HEK293 (cell line): ENCODE results near the gene DPM2.

ENCODE experiments used
- GLIS1 ChIP-seq: fragments of 450-650 bp; formaldehyde crosslinking; IDR thresholded peaks from 2 replicates; pipeline ENCODE4 v1.5.1; 2016; ENCODE audit warnings: missing biosample characterization, missing genetic modification characterization
- HOXC10 ChIP-seq: sonication (generic); formaldehyde crosslinking; IDR thresholded peaks from 2 replicates; pipeline ENCODE4 v1.8.1; 2023; ENCODE audit warnings: mild to moderate bottlenecking, missing genetic modification reagents
- KLF16 ChIP-seq: fragments of 450-650 bp; formaldehyde crosslinking; IDR thresholded peaks from 2 replicates; pipeline ENCODE4 v1.5.1; 2017; ENCODE audit warnings: missing biosample characterization, missing genetic modification characterization
- KLF9 ChIP-seq: fragments of 450-650 bp; formaldehyde crosslinking; IDR thresholded peaks from 2 replicates; pipeline ENCODE4 v1.5.1; 2016; ENCODE audit warnings: missing biosample characterization, missing genetic modification characterization, low read depth
- MYNN ChIP-seq: fragments of 450-650 bp; formaldehyde crosslinking; IDR thresholded peaks from 2 replicates; pipeline ENCODE4 v1.5.1; 2016; ENCODE audit warnings: missing biosample characterization, missing genetic modification characterization, borderline replicate concordance
- OSR2 ChIP-seq: fragments of 450-650 bp; formaldehyde crosslinking; IDR thresholded peaks from 2 replicates; pipeline ENCODE4 v1.5.1; 2016; ENCODE audit warnings: missing biosample characterization, missing genetic modification characterization
- SP7 ChIP-seq: fragments of 450-650 bp; formaldehyde crosslinking; IDR thresholded peaks from 2 replicates; pipeline ENCODE4 v1.5.1; 2016; ENCODE audit warnings: missing biosample characterization, missing genetic modification characterization
- TCF7L2 ChIP-seq: IDR thresholded peaks from 2 replicates; pipeline ENCODE4 v1.6.1; 2011; ENCODE audit warnings: low read depth, mild to moderate bottlenecking, inconsistent platforms, low read length, moderate library complexity, borderline replicate concordance
- ZBTB17 ChIP-seq: fragments of 450-650 bp; formaldehyde crosslinking; IDR thresholded peaks from 2 replicates; pipeline ENCODE4 v1.5.1; 2016; ENCODE audit warnings: missing biosample characterization, missing genetic modification characterization
- ZBTB21 ChIP-seq: fragments of 450-650 bp; formaldehyde crosslinking; IDR thresholded peaks from 2 replicates; pipeline ENCODE4 v1.5.1; 2017; ENCODE audit warnings: missing biosample characterization, missing genetic modification characterization
- ZBTB7A ChIP-seq: fragments of 450-650 bp; formaldehyde crosslinking; IDR thresholded peaks from 2 replicates; pipeline ENCODE4 v1.5.1; 2016; ENCODE audit warnings: low read depth, missing biosample characterization, missing genetic modification characterization
- ZNF140 ChIP-seq: fragments of 450-650 bp; formaldehyde crosslinking; IDR thresholded peaks from 2 replicates; pipeline ENCODE4 v1.5.1; 2016; ENCODE audit warnings: missing biosample characterization, missing genetic modification characterization
- ZNF221 ChIP-seq: fragments of 450-650 bp; formaldehyde crosslinking; IDR thresholded peaks from 2 replicates; pipeline ENCODE4 v1.5.1; 2017; ENCODE audit warnings: missing biosample characterization, missing genetic modification characterization, borderline replicate concordance
- ZNF341 ChIP-seq: fragments of 450-650 bp; formaldehyde crosslinking; IDR thresholded peaks from 2 replicates; pipeline ENCODE4; 2016; ENCODE audit warnings: low read depth, missing biosample characterization, missing genetic modification characterization
- ZNF423 ChIP-seq: fragments of 450-650 bp; formaldehyde crosslinking; IDR thresholded peaks from 2 replicates; pipeline ENCODE4 v1.5.1; 2016; ENCODE audit warnings: missing biosample characterization, missing genetic modification characterization
- ZNF48 ChIP-seq: fragments of 450-650 bp; formaldehyde crosslinking; IDR thresholded peaks from 2 replicates; pipeline ENCODE4 v1.5.1; 2016; ENCODE audit warnings: missing biosample characterization, missing genetic modification characterization
- ZNF514 ChIP-seq: fragments of 450-650 bp; formaldehyde crosslinking; IDR thresholded peaks from 2 replicates; pipeline ENCODE4 v1.5.1; 2016; ENCODE audit warnings: missing biosample characterization, missing genetic modification characterization
- ZNF600 ChIP-seq: fragments of 450-650 bp; formaldehyde crosslinking; IDR thresholded peaks from 2 replicates; pipeline ENCODE4 v1.5.1; 2016; ENCODE audit warnings: missing biosample characterization, missing genetic modification characterization
- ZNF621 ChIP-seq: fragments of 450-650 bp; formaldehyde crosslinking; IDR thresholded peaks from 2 replicates; pipeline ENCODE4 v1.5.1; 2017; ENCODE audit warnings: missing biosample characterization, missing genetic modification characterization
- ZNF624 ChIP-seq: fragments of 450-650 bp; formaldehyde crosslinking; IDR thresholded peaks from 2 replicates; pipeline ENCODE4 v1.5.1; 2017; ENCODE audit warnings: missing biosample characterization, missing genetic modification characterization
- ZNF660 ChIP-seq: fragments of 450-650 bp; IDR thresholded peaks from 2 replicates; pipeline ENCODE4 v1.5.1; 2018; ENCODE audit warnings: missing biosample characterization, mild to moderate bottlenecking, missing genetic modification characterization
- ZNF830 ChIP-seq: fragments of 450-650 bp; IDR thresholded peaks from 2 replicates; pipeline ENCODE4 v1.5.0; 2018; ENCODE audit warnings: missing biosample characterization, missing genetic modification characterization, low read depth, mild to moderate bottlenecking, moderate library complexity
- TF ChIP-seq, protein P1 (sequence below): fragments of 450-650 bp; formaldehyde crosslinking; conservative IDR thresholded peaks from 2 replicates; pipeline ENCODE4 v1.5.1; 2016; ENCODE audit warnings: low read depth, missing biosample characterization, missing genetic modification characterization
- TF ChIP-seq, protein P2 (sequence below): fragments of 450-650 bp; formaldehyde crosslinking; IDR thresholded peaks from 2 replicates; pipeline ENCODE4 v1.5.1; 2016; ENCODE audit warnings: missing biosample characterization, missing genetic modification characterization
- TF ChIP-seq, protein P3 (sequence below): fragments of 450-650 bp; formaldehyde crosslinking; IDR thresholded peaks from 2 replicates; pipeline ENCODE4 v1.5.1; 2016; ENCODE audit warnings: missing biosample characterization, missing genetic modification characterization
- TF ChIP-seq, protein P4 (sequence below): fragments of 450-650 bp; formaldehyde crosslinking; IDR thresholded peaks from 2 replicates; pipeline ENCODE4 v1.5.1; 2016; ENCODE audit warnings: missing biosample characterization, missing genetic modification characterization
- TF ChIP-seq, protein P5 (sequence below): fragments of 450-650 bp; formaldehyde crosslinking; IDR thresholded peaks from 2 replicates; pipeline ENCODE4 v1.5.1; 2017; ENCODE audit warnings: missing biosample characterization, missing genetic modification characterization
- TF ChIP-seq, protein P6 (sequence below): fragments of 450-650 bp; formaldehyde crosslinking; IDR thresholded peaks from 2 replicates; pipeline ENCODE4 v1.5.1; 2017; ENCODE audit warnings: missing biosample characterization, missing genetic modification characterization

Gene DPM2

DNA sequence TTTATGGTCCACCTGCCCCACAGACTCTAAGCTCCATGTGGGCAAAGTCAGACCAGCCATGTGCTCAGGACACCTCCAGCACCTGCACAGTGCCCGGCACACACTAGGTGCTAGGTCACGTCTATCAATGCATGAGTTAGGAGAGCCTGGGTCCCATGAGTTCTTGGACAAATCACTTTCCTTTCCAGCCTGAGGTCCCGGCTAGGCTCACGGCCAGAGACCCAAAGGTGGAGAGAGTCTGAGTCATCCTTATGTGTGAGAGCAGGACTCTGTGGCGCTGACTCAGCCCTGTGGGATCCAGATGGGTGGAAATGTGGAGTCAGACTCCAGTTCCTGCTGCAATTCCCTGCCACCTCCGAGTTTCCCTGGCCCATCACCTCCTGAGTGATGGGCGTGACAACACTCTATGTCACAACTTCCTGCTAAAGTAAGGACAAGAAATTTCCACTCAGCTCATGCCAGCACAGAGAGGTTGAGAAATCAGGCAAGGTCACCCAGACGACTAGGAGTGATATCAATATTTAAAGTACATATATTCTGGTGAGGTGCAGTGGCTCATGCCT is 18.3 kb downstream of the DPM2 start (continued):
- no peak for TF ChIP-seq ZBTB7A (tag by site-specific recombination)
- TF ChIP-seq, protein P1, sequence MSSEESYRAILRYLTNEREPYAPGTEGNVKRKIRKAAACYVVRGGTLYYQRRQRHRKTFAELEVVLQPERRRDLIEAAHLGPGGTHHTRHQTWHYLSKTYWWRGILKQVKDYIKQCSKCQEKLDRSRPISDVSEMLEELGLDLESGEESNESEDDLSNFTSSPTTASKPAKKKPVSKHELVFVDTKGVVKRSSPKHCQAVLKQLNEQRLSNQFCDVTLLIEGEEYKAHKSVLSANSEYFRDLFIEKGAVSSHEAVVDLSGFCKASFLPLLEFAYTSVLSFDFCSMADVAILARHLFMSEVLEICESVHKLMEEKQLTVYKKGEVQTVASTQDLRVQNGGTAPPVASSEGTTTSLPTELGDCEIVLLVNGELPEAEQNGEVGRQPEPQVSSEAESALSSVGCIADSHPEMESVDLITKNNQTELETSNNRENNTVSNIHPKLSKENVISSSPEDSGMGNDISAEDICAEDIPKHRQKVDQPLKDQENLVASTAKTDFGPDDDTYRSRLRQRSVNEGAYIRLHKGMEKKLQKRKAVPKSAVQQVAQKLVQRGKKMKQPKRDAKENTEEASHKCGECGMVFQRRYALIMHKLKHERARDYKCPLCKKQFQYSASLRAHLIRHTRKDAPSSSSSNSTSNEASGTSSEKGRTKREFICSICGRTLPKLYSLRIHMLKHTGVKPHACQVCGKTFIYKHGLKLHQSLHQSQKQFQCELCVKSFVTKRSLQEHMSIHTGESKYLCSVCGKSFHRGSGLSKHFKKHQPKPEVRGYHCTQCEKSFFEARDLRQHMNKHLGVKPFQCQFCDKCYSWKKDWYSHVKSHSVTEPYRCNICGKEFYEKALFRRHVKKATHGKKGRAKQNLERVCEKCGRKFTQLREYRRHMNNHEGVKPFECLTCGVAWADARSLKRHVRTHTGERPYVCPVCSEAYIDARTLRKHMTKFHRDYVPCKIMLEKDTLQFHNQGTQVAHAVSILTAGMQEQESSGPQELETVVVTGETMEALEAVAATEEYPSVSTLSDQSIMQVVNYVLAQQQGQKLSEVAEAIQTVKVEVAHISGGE: no peak
- no peak for TF ChIP-seq ZNF621 (tag by site-specific recombination)
- TF ChIP-seq, protein P2, sequence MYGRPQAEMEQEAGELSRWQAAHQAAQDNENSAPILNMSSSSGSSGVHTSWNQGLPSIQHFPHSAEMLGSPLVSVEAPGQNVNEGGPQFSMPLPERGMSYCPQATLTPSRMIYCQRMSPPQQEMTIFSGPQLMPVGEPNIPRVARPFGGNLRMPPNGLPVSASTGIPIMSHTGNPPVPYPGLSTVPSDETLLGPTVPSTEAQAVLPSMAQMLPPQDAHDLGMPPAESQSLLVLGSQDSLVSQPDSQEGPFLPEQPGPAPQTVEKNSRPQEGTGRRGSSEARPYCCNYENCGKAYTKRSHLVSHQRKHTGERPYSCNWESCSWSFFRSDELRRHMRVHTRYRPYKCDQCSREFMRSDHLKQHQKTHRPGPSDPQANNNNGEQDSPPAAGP (tag by site-specific recombination): peak; percentile 64; the same call in 1 of the 2 replicates
- TF ChIP-seq ZNF830 (tag by site-specific recombination): no peak
- TF ChIP-seq SP7 (tag by site-specific recombination): peak; percentile 73
- TF ChIP-seq ZNF514 (tag by site-specific recombination): no peak
- no peak for TF ChIP-seq TCF7L2
- peak; percentile 26; the same call in 1 of the 2 replicates for TF ChIP-seq ZBTB17 (tag by site-specific recombination)
- no peak for TF ChIP-seq ZNF624
- TF ChIP-seq ZNF221 (tag by site-specific recombination): no peak
- no peak for TF ChIP-seq OSR2 (tag by site-specific recombination)
- TF ChIP-seq GLIS1 (tag by site-specific recombination): peak; percentile 44
- TF ChIP-seq KLF16 (tag by site-specific recombination): no peak
- TF ChIP-seq, protein P3, sequence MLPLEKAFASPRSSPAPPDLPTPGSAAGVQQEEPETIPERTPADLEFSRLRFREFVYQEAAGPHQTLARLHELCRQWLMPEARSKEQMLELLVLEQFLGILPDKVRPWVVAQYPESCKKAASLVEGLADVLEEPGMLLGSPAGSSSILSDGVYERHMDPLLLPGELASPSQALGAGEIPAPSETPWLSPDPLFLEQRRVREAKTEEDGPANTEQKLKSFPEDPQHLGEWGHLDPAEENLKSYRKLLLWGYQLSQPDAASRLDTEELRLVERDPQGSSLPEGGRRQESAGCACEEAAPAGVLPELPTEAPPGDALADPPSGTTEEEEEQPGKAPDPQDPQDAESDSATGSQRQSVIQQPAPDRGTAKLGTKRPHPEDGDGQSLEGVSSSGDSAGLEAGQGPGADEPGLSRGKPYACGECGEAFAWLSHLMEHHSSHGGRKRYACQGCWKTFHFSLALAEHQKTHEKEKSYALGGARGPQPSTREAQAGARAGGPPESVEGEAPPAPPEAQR (tag by site-specific recombination): no peak
- 0 out of 2 replicates have a peak, but pooled peaks have one; percentile 21 for TF ChIP-seq KLF9 (tag by site-specific recombination)
- TF ChIP-seq ZNF660: peak; percentile 68; the same call in 1 of the 2 replicates
- TF ChIP-seq MYNN: no peak
- TF ChIP-seq HOXC10 (CRISPR knock-in tag): no peak
- no peak for TF ChIP-seq ZNF341 (tag by site-specific recombination)
- no peak for TF ChIP-seq ZNF48 (tag by site-specific recombination)
- TF ChIP-seq, protein P4, sequence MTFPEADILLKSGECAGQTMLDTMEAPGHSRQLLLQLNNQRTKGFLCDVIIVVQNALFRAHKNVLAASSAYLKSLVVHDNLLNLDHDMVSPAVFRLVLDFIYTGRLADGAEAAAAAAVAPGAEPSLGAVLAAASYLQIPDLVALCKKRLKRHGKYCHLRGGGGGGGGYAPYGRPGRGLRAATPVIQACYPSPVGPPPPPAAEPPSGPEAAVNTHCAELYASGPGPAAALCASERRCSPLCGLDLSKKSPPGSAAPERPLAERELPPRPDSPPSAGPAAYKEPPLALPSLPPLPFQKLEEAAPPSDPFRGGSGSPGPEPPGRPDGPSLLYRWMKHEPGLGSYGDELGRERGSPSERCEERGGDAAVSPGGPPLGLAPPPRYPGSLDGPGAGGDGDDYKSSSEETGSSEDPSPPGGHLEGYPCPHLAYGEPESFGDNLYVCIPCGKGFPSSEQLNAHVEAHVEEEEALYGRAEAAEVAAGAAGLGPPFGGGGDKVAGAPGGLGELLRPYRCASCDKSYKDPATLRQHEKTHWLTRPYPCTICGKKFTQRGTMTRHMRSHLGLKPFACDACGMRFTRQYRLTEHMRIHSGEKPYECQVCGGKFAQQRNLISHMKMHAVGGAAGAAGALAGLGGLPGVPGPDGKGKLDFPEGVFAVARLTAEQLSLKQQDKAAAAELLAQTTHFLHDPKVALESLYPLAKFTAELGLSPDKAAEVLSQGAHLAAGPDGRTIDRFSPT (tag by site-specific recombination): peak; percentile 38; the same call in 1 of the 2 replicates
- TF ChIP-seq ZNF140 (tag by site-specific recombination): no peak
- no peak for TF ChIP-seq ZBTB21 (tag by site-specific recombination)
- TF ChIP-seq, protein P5, sequence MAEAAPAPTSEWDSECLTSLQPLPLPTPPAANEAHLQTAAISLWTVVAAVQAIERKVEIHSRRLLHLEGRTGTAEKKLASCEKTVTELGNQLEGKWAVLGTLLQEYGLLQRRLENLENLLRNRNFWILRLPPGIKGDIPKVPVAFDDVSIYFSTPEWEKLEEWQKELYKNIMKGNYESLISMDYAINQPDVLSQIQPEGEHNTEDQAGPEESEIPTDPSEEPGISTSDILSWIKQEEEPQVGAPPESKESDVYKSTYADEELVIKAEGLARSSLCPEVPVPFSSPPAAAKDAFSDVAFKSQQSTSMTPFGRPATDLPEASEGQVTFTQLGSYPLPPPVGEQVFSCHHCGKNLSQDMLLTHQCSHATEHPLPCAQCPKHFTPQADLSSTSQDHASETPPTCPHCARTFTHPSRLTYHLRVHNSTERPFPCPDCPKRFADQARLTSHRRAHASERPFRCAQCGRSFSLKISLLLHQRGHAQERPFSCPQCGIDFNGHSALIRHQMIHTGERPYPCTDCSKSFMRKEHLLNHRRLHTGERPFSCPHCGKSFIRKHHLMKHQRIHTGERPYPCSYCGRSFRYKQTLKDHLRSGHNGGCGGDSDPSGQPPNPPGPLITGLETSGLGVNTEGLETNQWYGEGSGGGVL (tag by site-specific recombination): no peak
- TF ChIP-seq ZNF600: peak; percentile 94
- TF ChIP-seq, protein P6, sequence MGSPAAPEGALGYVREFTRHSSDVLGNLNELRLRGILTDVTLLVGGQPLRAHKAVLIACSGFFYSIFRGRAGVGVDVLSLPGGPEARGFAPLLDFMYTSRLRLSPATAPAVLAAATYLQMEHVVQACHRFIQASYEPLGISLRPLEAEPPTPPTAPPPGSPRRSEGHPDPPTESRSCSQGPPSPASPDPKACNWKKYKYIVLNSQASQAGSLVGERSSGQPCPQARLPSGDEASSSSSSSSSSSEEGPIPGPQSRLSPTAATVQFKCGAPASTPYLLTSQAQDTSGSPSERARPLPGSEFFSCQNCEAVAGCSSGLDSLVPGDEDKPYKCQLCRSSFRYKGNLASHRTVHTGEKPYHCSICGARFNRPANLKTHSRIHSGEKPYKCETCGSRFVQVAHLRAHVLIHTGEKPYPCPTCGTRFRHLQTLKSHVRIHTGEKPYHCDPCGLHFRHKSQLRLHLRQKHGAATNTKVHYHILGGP: no peak
- no peak for TF ChIP-seq ZNF423 (tag by site-specific recombination)
